ENCODE measurements around the gene CEP164. TPM values are rescaled to one million over a fixed set of nuclear protein-coding genes. Genes with fewer than 3 reads are reported as not detected.

Gene CEP164
- total RNA-seq, 1 experiment from 2014 or later, result 21.0 TPM

GRCh38 chr11:117428186-117428855, 100.7 kb downstream of the CEP164 start:
- POLR2A ChIA-PET, result no interaction called here
- no peak for TF ChIP-seq ZNF281 (CRISPR knock-in tag; IDR thresholded peaks at IDR 0.05)

GRCh38 chr11:117428856-117429229, 101.2 kb downstream of the CEP164 start:
- no peak overlapping the region for H3K27ac Mint-ChIP-seq
- ChIA-PET CTCF (interaction anchor here (0.6 to 6.0 kb wide), 11 partner anchors 9 to 606 kb away, joined by 3 to 122 read pairs (median 5); no protein-coding TSS in a partner anchor), POLR2A (no interaction called here)
- 0 out of 2 replicates have a peak, but pooled peaks cover 3% of the 10 kb centered on the region for H3K27me3 Mint-ChIP-seq (ENCODE audit: low read depth)
- H3K9me3 Mint-ChIP-seq, result no peaks in the 10 kb centered on the region
- ATAC-seq, result no peak
- no peak overlapping the region for H3K4me3 Mint-ChIP-seq
- no peaks in the 10 kb centered on the region for H3K36me3 Mint-ChIP-seq
- peaks cover 20% of the 10 kb centered on the region for H3K4me1 Mint-ChIP-seq
- DNase-seq (ENCODE audit: low spot score), result no peak
- no peak for TF ChIP-seq ZNF138 (CRISPR knock-in tag; conservative IDR thresholded peaks at IDR 0.05)
- no peak for TF ChIP-seq E2F1 (CRISPR knock-in tag; IDR thresholded peaks at IDR 0.05)
- no peak for TF ChIP-seq TEAD4 (CRISPR knock-in tag; IDR thresholded peaks at IDR 0.05)
- TF ChIP-seq ZNF512 (CRISPR knock-in tag; IDR thresholded peaks at IDR 0.05; ENCODE audit: borderline replicate concordance), result no peak
- no peak for TF ChIP-seq ZNF219 (CRISPR knock-in tag; IDR thresholded peaks at IDR 0.05; ENCODE audit: borderline replicate concordance)
- TF ChIP-seq IRF1 (CRISPR knock-in tag; IDR thresholded peaks at IDR 0.05), result no peak
- TF ChIP-seq FOXP1 (CRISPR knock-in tag; IDR thresholded peaks at IDR 0.05; ENCODE audit: borderline replicate concordance), result no peak
- no peak for TF ChIP-seq ZNF671 (CRISPR knock-in tag; IDR thresholded peaks at IDR 0.05)
- TF ChIP-seq PRRX2 (CRISPR knock-in tag; IDR thresholded peaks at IDR 0.05), result no peak
- TF ChIP-seq CTCF (IDR thresholded peaks at IDR 0.05), result no peak
- no peak for TF ChIP-seq HMGA2 (CRISPR knock-in tag; IDR thresholded peaks at IDR 0.05)
- TF ChIP-seq ZNF532 (CRISPR knock-in tag; IDR thresholded peaks at IDR 0.05; ENCODE audit: borderline replicate concordance), result no peak
- no peak for TF ChIP-seq ZSCAN18 (CRISPR knock-in tag; IDR thresholded peaks at IDR 0.05)
- TF ChIP-seq JAZF1 (CRISPR knock-in tag; IDR thresholded peaks at IDR 0.05), result no peak
- no peak for TF ChIP-seq ZNF425 (CRISPR knock-in tag; conservative IDR thresholded peaks at IDR 0.05)
- no peak for TF ChIP-seq MXD4 (CRISPR knock-in tag; IDR thresholded peaks at IDR 0.05; ENCODE audit: borderline replicate concordance)

More at GRCh38 chr11:117428186-117428855, 100.7 kb downstream of the CEP164 start:
- CTCF ChIA-PET, result interaction anchor here (0.6 to 6.0 kb wide), 10 partner anchors 8 to 391 kb away, joined by 3 to 122 read pairs (median 6); no protein-coding TSS in a partner anchor
- no peak for ATAC-seq
- Mint-ChIP-seq H3K4me3 (no peak overlapping the region), H3K27me3 (ENCODE audit: low read depth) (0 out of 2 replicates have a peak, but pooled peaks cover 3% of the 10 kb centered on the region), H3K36me3 (no peaks in the 10 kb centered on the region), H3K27ac (no peak overlapping the region), H3K9me3 (no peaks in the 10 kb centered on the region), H3K4me1 (peaks cover 20% of the 10 kb centered on the region)
- DNase-seq (ENCODE audit: low spot score), result no peak
